Esophagus squamous epithelium (tissue), 5 donors: ENCODE results near the gene TM7SF3. TPM values are rescaled to one million over a fixed set of nuclear protein-coding genes. Genes with fewer than 3 reads are reported as not detected.
A peak's percentile ranks its signal among the peaks of the same experiment; 100 is the strongest.

Experiments
- DNase-seq: peaks from one replicate; lab custom pipeline; 2025; lab: John Stamatoyannopoulos, UW
- H3K27ac ChIP-seq, 4 donors: fragments of 200-600 bp; sonication (generic); one replicate each; pipeline ENCODE4 v1.5.1; 2016 to 2019; ENCODE audit warnings: mild to moderate bottlenecking in 1 of 4
- H3K27me3 ChIP-seq, 4 donors: fragments of 200-600 bp; sonication (generic); 1 replicate in 3 of 4; 2 replicates in 1 of 4; pipeline versions ENCODE4 v1.5.1 to v1.6.0; 2017 to 2021; ENCODE audit warnings: antibody characterized with exemption in 1 of 4
- H3K36me3 ChIP-seq, 3 donors: fragments of 200-600 bp; sonication (generic); one replicate each; pipeline ENCODE4 v1.5.1; 2016 to 2019
- H3K4me1 ChIP-seq, 3 donors: fragments of 200-600 bp; sonication (generic); one replicate each; pipeline ENCODE4 v1.5.1; 2017 to 2019
- H3K4me3 ChIP-seq, 4 donors: fragments of 200-600 bp; sonication (generic); 1 replicate in 3 of 4; 2 replicates in 1 of 4; pipeline ENCODE4 v1.5.1; 2016 to 2019; ENCODE audit warnings: mild to moderate bottlenecking in 2 of 4, moderate library complexity in 1 of 4
- H3K9me3 ChIP-seq, 3 donors: fragments of 200-600 bp; sonication (generic); one replicate each; pipeline ENCODE4 v1.5.1; 2016 to 2019
- POLR2A ChIP-seq, 4 donors: fragments of 450-650 bp; IDR thresholded peaks; one replicate each; pipeline ENCODE4 v1.6.1; 2017; ENCODE audit warnings: antibody characterized with exemption in 4 of 4, mild to moderate bottlenecking in 4 of 4, moderate library complexity in 3 of 4
- WGBS, 2 donors: methylation state at CpG; one replicate each; pipeline ENCODE4 v1.1.5; 2018; 5-methylcytosine and 5-hydroxymethylcytosine counted together
- intact Hi-C: fragments of 100-400 bp; cut with DNase I; formaldehyde crosslinking; loops from one replicate; pipeline ENCODE4 v1.15.0; 2022
- total RNA-seq, 4 donors: library from RNA; depleted of rRNA; stranded (reverse); fragments of >200 nt; gene quantifications; one replicate each; pipeline ENCODE4 v1.1.0, GENCODE V29; 2016
- TF ChIP-seq, protein P1 (sequence below), 6 experiments: fragments of 450-650 bp in 4 of 6; fragments of 200-600 bp in 2 of 6; sonication (generic) in 2 of 6; IDR thresholded peaks; one replicate each; pipeline ENCODE4 v1.5.1; 2016 to 2019; ENCODE audit warnings: antibody characterized with exemption in 6 of 6, mild to moderate bottlenecking in 4 of 6, moderate library complexity in 4 of 6
- donor health status: DM: yes; HTN: yes; CAD: no.

TM7SF3 gene
- total RNA-seq, 4 donors from 2014 or later, result 58.2 to 122 (median 78.3) TPM

DNA sequence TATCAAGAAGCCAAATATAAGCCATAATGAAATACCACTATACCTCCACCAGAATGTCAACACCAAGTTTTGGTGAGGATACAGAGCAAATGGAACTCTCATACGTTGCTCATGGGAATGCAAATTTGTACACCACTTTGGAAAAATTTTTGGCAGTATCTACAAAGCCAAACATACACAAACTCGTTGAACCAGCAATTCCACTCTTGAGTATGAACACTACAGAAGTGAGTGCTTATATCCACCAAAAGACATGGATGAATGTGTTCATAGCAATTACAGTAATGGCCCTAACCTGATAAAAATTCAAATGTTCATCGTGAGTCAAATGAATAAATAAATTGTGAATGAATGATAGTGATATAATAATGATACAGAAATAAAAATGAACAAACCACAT, 43.4 kb upstream of the TM7SF3 start:
- peaks cover 0 to 38% (median 4%) of the 10 kb centered on the region in 3 donors for H3K4me1 ChIP-seq
- intact Hi-C loops, result no loop called here
- H3K27me3 ChIP-seq, result no peaks in the 10 kb centered on the region
- DNase-seq, result no peak
- no peaks in the 10 kb centered on the region for H3K36me3 ChIP-seq
- no peaks in the 10 kb centered on the region for H3K9me3 ChIP-seq
- peak overlapping the region in 1 of 4 donors; percentile 38 for H3K27ac ChIP-seq
- TF ChIP-seq, protein P1, sequence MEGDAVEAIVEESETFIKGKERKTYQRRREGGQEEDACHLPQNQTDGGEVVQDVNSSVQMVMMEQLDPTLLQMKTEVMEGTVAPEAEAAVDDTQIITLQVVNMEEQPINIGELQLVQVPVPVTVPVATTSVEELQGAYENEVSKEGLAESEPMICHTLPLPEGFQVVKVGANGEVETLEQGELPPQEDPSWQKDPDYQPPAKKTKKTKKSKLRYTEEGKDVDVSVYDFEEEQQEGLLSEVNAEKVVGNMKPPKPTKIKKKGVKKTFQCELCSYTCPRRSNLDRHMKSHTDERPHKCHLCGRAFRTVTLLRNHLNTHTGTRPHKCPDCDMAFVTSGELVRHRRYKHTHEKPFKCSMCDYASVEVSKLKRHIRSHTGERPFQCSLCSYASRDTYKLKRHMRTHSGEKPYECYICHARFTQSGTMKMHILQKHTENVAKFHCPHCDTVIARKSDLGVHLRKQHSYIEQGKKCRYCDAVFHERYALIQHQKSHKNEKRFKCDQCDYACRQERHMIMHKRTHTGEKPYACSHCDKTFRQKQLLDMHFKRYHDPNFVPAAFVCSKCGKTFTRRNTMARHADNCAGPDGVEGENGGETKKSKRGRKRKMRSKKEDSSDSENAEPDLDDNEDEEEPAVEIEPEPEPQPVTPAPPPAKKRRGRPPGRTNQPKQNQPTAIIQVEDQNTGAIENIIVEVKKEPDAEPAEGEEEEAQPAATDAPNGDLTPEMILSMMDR (IDR thresholded peaks at IDR 0.05), result no peak
- TF ChIP-seq POLR2A (IDR thresholded peaks at IDR 0.05), result no peak
- no peak overlapping the region for H3K4me3 ChIP-seq
- 28 to 44% methylated on average over 3 of the region's 3 CpGs for WGBS, 2 donors

DNA sequence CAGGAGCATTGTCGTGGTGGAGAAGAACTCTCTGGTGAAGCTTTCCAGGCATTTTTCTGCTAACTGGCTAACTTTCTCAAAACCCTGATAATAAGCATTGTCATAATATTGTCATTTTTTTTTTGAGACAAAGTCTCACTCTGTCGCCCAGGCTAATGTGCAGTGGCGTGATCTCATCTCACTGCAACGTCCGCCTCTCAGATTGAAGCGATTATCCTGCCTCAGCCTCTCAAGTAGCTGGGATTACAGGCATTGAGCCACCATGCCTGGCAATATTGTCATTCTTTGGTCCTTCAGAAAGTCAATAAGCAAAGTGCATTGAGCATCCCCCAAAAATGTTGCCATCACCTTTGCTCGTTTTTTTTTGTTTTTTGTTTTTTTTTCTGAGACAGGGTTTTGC, 41.8 kb upstream of the TM7SF3 start:
- WGBS, 2 donors, result 83 to 91% methylated on average over 7 of the region's 7 CpGs
- H3K27me3 ChIP-seq, result no peaks in the 10 kb centered on the region
- H3K9me3 ChIP-seq, result no peaks in the 10 kb centered on the region
- no peak for DNase-seq
- intact Hi-C loops, result no loop called here
- H3K4me3 ChIP-seq, result no peak overlapping the region
- H3K4me1 ChIP-seq, result peaks cover 0 to 54% (median 4%) of the 10 kb centered on the region in 3 donors
- TF ChIP-seq, protein P1 (IDR thresholded peaks at IDR 0.05), result no peak
- no peak for TF ChIP-seq POLR2A (IDR thresholded peaks at IDR 0.05)
- H3K36me3 ChIP-seq, result no peaks in the 10 kb centered on the region
- no peak overlapping the region for H3K27ac ChIP-seq

GRCh38 chr12:27052742-27053141, 38.6 kb upstream of the TM7SF3 start:
- H3K4me3 ChIP-seq, result no peak overlapping the region
- 73 to 93% methylated on average over 3 of the region's 3 CpGs for WGBS, 2 donors
- peaks cover 0 to 70% (median 4%) of the 10 kb centered on the region in 3 donors for H3K4me1 ChIP-seq
- TF ChIP-seq POLR2A (IDR thresholded peaks at IDR 0.05), result no peak
- TF ChIP-seq, protein P1 (IDR thresholded peaks at IDR 0.05), result no peak
- no peaks in the 10 kb centered on the region for H3K36me3 ChIP-seq
- H3K27ac ChIP-seq, result peak overlapping the region in 3 of 4 donors; percentile 18 to 84 (median 75)
- H3K27me3 ChIP-seq, result no peaks in the 10 kb centered on the region
- no peaks in the 10 kb centered on the region for H3K9me3 ChIP-seq
- no peak for DNase-seq
- intact Hi-C loops, result no loop called here

- intact Hi-C loops, result no loop called here
- WGBS, 2 donors, result 37 to 56% methylated on average over 1 of the region's 1 CpG
- no peak for DNase-seq
These were observed 38.0 kb upstream of the TM7SF3 start for GRCh38 chr12:27052176-27052575.

More at GRCh38 chr12:27052176-27052575, 38.0 kb upstream of the TM7SF3 start:
- H3K36me3 ChIP-seq, result no peaks in the 10 kb centered on the region
- no peaks in the 10 kb centered on the region for H3K9me3 ChIP-seq
- H3K27ac ChIP-seq, result peak overlapping the region in 3 of 4 donors; percentile 70 to 84 (median 75)
- peaks cover 0 to 64% (median under 1%) of the 10 kb centered on the region in 3 donors for H3K4me1 ChIP-seq
- no peak overlapping the region for H3K4me3 ChIP-seq
- TF ChIP-seq, protein P1 (IDR thresholded peaks at IDR 0.05), result no peak
- TF ChIP-seq POLR2A (IDR thresholded peaks at IDR 0.05), result no peak
- H3K27me3 ChIP-seq, result no peaks in the 10 kb centered on the region
